Loucy (cell line): Measurements from ENCODE around the gene RAB44.

Experiments
- EZH2phosphoT487 ChIP-seq: fragments of 200-600 bp; IDR thresholded peaks from 2 replicates; pipeline ENCODE4 v1.6.1; 2018; ENCODE audit warnings: antibody characterized with exemption, mild to moderate bottlenecking, moderate library complexity, borderline replicate concordance
- TF ChIP-seq, protein P1 (sequence below): fragments of 200-600 bp; sonication (generic); conservative IDR thresholded peaks from 2 replicates; pipeline ENCODE4 v1.5.1; 2014; ENCODE audit warnings: mild to moderate bottlenecking, antibody characterized with exemption, low read length

DNA sequence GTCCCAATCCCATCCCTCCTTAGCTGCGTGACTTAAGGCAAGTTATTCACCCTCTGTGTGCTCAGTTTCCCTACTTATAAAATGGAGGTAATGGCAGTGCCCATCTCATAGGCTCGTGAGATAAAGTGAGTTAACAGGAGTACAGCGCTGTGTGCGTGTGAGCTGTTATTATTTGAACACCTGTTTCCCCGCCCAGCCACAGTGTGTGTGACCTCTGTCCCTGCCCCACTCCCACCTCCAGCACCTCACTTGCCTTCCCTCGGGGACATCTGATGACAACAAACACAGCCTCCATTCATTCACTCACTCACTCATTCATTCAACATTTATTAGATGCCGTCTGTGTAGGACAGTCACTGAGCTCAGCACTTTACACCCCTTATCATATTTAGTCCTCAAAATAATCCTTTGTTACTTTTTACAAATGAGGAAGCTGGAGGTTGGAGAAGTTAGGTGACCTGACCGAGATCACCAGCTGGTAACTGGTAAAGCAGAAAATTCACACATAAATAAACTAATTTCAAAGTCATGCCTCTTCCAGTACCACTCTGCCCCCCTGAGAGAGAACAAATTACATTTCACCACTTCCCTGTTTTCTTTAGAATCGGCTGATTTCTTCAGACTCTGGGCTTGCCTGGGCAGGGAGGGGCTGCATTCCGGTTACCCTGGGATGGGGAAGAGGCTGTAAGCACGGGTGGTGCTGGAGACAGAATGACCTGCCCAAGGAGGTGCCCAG lies 83.0 kb downstream of the RAB44 start:
- TF ChIP-seq, protein P1, sequence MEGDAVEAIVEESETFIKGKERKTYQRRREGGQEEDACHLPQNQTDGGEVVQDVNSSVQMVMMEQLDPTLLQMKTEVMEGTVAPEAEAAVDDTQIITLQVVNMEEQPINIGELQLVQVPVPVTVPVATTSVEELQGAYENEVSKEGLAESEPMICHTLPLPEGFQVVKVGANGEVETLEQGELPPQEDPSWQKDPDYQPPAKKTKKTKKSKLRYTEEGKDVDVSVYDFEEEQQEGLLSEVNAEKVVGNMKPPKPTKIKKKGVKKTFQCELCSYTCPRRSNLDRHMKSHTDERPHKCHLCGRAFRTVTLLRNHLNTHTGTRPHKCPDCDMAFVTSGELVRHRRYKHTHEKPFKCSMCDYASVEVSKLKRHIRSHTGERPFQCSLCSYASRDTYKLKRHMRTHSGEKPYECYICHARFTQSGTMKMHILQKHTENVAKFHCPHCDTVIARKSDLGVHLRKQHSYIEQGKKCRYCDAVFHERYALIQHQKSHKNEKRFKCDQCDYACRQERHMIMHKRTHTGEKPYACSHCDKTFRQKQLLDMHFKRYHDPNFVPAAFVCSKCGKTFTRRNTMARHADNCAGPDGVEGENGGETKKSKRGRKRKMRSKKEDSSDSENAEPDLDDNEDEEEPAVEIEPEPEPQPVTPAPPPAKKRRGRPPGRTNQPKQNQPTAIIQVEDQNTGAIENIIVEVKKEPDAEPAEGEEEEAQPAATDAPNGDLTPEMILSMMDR: no peak
- TF ChIP-seq EZH2phosphoT487: no peak
